Inferior parietal cortex (tissue), 1 donor: Measurements from ENCODE around the gene SLC12A3.
"Not testable (repeated sequence)": the region's sequence is repeated elsewhere in the genome, so short reads cannot be mapped to it uniquely, and the experiment has no call there.

Source experiments
- DNase-seq: peaks from one replicate; pipeline ENCODE4 v3.0.0-alpha.2; 2016; ENCODE audit errors: extremely low spot score

The SLC12A3 gene

GRCh38 chr16:56868766-56869165 lies 3.8 kb downstream of the SLC12A3 start:
- DNase-seq = not testable (repeated sequence)

DNA sequence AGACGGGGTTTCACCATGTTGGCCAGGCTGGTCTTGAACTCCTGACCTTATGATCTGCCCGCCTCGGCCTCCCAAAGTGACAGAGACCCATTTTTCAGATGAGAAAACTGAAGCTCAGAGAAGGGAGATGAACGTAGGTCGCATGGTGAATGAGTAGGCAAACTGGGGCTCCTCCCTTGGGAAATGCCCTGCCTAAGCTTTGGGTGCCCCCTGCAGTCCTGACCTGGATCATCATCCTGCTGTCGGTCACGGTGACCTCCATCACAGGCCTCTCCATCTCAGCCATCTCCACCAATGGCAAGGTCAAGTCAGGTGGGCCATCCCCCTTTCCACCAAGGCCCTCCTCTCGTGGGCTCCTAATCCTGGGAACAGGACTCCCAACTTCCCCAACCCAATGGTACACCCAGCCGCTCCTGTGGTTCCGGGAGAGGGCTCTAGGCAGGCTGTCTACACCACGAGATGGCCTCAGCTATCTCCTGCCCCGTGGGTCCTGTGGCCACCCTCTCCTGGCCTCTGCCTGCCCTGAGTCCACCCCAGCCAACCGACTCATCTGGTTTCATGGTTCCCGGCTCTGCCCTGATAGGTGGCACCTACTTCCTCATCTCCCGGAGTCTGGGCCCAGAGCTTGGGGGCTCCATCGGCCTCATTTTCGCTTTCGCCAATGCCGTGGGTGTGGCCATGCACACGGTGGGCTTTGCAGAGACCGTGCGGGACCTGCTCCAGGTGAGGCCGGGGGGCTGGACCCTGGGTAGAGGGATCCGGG lies 4.7 kb downstream of the SLC12A3 start:
- no peak for DNase-seq

GRCh38 chr16:56870276-56870888 lies 5.4 kb downstream of the SLC12A3 start:
- DNase-seq = no peak

DNA sequence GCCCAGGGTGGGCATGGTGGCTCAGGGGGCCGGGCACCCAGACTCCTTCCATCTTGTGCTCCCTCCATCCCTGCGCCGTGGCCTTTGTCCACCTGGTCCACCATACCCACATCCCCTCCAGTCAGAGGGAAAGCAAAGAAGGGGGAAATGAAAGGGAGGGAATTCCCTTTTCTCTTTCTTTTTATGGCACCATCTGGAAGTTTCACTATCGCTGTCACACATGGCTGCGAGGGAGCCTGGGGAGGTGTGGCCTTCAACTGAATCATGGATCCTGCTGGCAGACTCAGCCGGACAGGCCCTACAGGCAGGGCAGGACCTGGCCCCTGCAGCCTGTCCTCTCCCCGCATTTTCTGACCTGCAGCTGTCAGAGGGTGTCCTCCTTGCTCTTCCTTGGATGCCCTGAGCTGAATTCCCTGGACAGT lies 6.2 kb downstream of the SLC12A3 start:
- no peak for DNase-seq

DNA sequence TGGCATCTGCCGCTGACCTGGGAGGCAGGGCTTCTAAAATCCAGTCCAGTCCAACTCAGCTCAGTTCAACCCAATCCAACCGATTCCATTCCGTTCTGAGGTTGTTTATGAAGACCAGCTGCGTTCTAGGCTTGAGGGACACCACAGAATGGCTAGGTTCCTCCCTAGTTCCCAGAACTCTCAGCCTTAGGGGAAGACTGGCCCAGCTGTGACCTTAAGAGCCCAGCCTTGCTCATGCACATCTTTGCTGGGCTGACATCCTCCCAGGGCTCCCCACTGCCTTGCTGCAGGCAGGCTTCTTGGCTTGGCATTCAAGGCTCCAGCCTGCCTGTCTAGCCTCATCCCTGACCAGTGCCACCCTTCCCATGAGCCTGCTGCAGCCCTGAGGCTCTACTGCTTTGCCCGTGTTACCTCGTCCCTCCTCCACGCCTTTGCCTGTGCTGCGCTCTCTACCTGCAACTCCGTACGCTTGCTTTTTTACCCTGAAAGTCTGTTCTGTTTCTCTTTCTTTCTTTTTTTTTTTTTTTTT lies 7.9 kb downstream of the SLC12A3 start:
- DNase-seq = no peak

GRCh38 chr16:56874800-56875199 lies 9.8 kb downstream of the SLC12A3 start:
- DNase-seq = no peak

DNA sequence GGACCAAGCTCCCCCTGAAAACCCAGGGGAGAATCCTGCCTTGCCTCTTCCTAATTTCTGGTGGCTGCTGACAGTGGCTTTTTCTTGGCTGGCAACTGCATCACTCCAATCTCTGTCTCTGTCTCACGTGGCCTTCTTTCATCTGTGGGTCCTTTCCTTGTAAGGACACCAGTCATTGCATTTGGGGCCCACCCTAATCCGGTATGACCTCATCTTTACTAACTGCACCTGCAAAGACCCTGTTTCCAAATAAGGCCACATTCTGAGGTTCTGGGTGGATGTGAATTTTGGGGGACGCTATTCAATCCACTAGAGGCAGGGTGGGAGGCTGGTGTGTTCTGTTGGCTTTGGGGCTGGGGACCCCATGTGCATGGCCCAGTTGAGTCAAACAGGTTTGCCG lies 11.0 kb downstream of the SLC12A3 start:
- no peak for DNase-seq

- DNase-seq = no peak
Measured at GRCh38 chr16:56877486-56878182, 12.6 kb downstream of the SLC12A3 start.

GRCh38 chr16:56878282-56878854 lies 13.4 kb downstream of the SLC12A3 start:
- DNase-seq = no peak

DNA sequence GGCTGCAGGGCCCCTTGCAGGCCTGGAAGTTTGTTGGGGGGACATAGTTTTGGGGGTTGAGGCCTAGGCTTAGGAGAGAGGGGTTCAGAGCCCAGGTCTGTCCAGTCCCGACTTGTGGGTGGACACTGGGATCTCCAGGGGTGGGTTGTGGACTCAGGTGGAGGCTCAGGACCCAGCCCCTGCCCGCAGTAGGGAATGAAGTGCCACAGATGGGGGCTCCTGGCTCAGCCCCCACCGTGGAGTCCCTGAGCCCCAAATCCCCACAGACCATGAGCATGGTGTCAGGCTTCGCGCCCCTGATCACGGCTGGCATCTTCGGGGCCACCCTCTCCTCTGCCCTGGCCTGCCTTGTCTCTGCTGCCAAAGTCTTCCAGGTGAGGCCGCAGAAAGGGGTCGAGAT lies 14.3 kb downstream of the SLC12A3 start:
- DNase-seq = no peak

GRCh38 chr16:56880176-56880575 lies 15.2 kb downstream of the SLC12A3 start:
- no peak for DNase-seq

- DNase-seq = no peak
Measured at GRCh38 chr16:56880685-56881084, 15.7 kb downstream of the SLC12A3 start.

- DNase-seq = no peak
Measured at GRCh38 chr16:56882077-56882800, 17.2 kb downstream of the SLC12A3 start.

GRCh38 chr16:56883586-56883985 lies 18.6 kb downstream of the SLC12A3 start:
- DNase-seq = no peak

DNA sequence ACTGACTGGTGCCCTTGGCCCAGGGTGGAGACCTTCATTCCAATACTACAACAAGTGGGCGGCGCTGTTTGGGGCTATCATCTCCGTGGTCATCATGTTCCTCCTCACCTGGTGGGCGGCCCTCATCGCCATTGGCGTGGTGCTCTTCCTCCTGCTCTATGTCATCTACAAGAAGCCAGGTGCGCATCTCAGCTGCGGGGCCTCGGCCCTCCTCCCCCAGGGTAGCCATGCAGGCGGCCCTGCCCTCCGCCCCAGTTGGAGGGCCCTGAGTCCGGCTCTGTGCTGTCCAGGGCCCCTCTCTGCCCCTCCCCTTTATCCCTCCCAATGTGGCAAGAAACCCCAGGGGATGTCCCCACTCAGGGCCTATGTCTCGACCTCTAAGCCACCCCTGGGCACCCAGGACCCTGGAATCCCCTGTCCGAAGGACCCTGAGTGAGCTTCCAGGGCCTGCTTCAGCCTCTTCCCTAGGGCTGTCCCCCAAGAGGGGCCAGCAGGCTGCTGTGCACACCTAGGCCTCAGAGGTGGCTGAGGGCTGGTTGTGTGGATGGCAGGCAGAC lies 19.1 kb downstream of the SLC12A3 start:
- DNase-seq = no peak

- not testable (repeated sequence) for DNase-seq
Measured at GRCh38 chr16:56884929-56885328, 19.9 kb downstream of the SLC12A3 start.

DNA sequence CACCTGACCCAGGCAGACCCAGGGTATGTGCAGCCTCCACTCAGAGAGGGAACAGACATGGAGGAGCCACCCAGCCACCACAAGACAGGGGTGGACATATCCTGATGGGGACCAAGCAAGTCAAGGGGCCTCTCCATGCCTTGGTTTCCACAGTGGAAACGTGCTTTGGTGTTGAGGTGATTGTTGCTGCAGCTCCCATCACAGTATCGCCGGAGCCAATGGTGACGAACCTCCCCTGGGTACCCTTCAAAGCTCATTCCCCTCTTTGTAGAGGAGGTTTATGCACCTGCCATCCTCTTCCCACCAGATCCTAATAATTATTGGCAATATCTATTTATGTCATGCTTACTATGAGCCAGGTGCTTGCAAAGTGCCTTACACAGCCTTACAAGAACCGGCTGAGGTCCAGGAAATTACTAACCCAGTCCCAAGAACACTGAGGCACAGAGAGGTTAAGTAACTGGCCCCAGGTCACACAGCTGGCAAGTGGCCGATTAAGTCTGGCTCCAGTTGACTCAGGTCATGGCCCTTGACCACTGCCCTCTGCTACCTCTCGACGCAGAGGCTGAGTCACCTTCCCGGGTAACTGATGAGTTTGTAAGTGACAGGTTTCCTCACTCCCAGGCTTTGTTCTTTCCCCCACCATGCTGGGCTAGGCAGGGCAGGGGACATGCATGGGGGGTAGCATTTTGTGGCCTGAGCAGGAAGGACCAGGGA lies 20.6 kb downstream of the SLC12A3 start:
- no peak for DNase-seq

GRCh38 chr16:56886296-56886695 lies 21.3 kb downstream of the SLC12A3 start:
- DNase-seq = no peak

- no peak for DNase-seq
Measured at GRCh38 chr16:56886826-56887225, 21.8 kb downstream of the SLC12A3 start.

DNA sequence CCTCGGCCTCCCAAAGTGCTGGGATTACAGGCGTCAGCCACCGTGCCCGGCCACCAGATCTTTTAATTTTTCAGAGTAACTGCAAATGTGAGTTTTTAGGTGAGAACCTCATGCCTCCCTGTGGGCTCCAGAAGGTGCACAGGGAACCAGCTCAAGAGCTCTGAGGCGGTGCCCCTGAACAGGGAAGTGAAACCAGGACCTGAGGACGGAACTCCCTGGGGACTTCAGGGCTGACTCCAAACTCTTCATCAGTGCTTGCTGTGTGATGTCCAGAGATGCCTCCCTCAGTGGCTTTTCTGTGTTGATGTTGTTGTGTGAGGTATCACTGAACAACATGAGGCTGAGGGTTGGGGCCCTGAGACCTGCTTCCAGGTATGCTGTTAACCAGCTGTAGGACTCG lies 23.8 kb downstream of the SLC12A3 start:
- no peak for DNase-seq

DNA sequence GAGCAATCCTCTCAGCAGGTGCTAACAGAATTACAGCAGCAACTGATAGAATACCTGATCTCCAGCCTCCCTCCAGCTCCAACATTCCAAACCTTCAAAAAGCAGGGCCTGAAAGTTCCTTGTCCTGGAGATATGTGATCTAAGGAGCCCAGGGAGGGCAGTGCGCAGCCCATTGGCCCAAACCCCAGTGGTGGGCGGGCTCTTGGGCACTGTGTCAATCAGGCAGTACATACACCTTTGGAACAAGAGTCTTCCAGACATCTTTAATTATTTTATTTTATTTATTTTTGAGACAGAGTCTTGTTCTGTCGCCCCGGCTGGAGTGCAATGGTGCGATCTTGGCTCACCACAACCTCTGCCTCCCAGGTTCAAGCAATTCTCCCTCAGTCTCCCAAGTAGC lies 24.2 kb downstream of the SLC12A3 start:
- DNase-seq = no peak
